Fibroblast of skin of right quadriceps (primary cell): ENCODE data around the gene LHX3.

Source experiments
- DNase-seq: peaks from one replicate; pipeline ENCODE4 v3.0.0-alpha.2; 2013

Gene LHX3

DNA sequence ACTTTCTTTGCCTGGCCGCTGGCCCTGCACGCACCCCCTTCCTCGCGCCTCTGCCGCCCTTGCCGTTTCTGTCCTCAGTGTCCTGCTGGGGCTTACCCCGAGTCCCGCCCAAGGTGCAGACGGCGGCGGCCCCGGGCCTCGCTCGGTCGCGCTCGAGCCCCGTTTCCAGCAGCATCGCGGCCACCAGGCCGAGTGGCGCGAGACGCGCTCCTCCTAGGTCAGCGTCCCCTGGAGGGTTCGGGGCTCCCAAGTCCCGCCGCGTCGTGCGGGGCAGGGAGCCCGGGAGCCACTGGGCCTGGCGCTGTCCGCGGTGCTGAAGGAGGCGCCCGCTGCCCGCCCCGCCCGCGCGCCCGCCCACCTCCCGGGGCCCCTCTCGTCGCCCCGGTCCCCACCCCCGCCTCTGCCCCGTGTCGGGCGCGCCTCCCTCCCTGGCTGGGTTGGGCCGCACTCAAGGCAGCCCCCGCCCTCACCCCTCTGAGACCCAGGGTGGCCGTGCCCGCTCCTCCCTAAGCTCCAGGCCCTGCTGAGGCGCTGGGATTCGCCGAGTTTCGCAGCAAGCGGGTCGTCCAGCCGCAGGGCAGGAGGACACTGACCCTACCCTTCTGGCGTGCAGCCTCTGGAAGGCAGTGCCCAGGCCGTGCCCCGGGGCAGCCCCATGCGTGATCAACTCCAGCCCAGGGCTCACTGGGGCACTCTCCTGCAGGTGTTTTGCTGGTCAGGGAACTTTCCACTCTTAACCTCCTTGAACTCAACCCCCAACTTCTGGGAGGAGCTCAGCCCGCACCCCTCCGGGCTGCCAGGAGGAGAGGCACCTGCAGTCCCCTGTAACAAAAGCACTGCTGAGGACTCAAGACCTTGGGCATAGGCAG, at the start of gene LHX3:
Gene LHX3, minus strand, starts transcription at position 291 of the 869 bp plus-strand sequence. Its CDS starts 116 bp downstream, at position 175.
- peak; percentile 13 for DNase-seq

DNA sequence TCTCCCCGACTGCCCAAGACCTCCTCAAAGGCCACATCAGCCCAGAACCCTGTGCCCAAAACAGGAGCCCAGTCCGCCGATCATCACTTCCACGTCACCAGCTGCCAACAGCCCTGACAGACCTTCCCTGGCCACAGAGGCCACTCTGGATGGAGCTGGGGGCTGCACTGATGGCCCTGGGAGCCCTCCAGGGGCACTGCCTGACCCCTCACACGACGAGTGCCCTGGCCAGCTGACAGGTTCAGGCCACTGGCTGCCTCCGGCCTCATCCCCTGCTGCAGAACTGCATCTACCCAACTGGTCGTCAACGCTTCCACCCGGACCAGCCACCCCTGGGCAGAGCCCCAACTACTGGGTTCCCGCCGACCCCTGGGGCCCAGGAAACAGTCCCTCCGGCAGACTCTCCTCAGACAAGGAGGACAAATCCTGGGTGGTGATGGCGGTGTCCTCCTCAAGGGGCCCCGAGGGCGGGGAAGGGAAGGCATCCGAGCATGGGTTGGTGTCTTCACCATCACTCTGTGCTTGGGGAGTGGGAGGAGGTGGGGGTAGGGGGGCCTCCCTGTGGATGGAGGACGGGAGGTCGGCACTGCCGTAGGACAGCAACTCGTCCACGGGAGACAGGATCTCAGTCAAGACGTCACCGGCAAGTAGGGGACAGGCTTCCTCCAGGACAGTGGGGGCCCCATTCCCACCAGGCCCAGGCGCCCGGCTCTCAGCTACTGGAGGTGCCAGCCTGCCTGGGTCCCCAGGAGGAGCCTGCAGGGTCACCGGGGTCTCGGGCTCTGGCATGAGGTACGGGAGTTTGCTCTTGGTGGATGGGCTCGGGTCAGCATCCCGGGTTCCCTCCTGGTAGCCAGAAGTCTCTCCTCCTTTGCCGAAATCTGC, 48.6 kb upstream of the LHX3 start:
- DNase-seq: no peak

DNA sequence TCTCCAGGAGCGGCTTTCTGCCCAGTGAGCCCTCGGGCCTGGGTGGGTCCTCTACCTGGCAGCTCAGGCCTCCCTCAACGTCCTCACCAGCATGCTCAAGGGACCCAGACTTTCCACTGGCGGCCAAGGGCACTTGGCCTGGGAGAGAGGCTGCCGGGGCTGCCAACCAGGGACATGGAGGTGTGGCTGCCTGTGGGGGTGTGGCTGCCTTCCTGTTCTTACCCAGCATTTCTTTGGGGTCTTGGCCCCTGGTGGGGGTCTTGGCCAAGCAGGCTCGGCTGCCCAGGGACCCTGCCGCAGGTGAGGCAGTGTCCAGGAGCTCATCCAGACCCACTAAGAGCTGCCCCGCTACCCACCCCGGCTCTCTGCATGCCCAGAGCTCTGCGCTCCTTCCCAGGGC, 47.9 kb upstream of the LHX3 start:
- DNase-seq: no peak

DNA sequence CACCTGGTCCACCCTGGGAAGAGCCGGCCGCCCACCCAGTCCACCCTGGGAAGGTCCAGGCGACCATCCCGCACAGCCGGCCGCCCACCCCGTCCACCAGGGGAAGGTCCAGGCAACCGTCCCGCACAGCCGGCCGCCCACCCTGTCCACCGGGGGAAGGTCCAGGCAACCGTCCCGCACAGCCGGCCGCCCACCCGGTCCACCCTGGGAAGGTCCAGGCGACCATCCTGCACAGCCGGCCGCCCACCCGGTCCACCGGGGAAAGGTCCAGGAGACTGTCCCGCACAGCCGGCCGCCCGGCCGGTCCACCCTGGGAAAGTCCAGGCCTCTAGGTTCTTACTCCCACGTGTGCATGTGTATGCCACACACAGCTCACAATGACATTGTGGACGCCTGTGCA, 47.4 kb upstream of the LHX3 start:
- no peak for DNase-seq

DNA sequence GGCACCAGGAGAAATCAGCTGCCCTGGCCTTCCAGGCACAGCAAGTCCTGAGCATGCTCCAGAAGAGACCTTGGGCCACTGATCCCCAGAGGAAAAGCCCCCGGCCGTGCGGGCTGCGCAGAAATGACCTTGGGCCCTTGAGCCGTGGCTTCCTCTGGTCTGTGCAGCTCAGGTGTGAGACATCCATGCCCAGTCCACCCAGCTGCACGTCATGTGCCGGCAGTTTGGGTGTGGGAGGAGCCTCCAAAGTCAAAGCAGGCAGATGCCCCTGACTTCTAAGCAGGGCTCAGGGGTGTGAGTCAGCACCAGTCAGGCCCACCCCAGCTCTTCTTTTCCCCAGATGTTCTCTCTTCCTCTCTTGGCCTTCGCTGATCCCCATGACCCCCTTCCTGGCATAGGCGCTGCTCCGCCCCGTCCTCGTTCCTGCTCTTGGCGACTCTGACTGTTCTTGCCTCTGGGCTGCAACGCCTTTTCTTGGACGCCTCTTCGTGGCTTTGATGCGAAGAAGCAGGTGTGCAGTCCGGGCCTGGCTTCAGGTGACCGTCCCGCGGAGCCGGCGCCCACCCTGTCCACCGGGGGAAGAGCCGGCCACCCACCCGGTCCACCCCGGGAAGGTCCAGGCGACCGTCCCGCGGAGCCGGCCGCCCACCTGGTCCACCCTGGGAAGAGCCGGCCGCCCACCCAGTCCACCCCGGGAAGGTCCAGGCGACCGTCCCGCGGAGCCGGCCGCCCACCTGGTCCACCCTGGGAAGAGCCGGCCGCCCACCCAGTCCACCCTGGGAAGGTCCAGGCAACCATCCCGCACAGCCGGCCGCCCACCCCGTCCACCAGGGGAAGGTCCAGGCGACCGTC, 46.6 kb upstream of the LHX3 start:
- no peak for DNase-seq

DNA sequence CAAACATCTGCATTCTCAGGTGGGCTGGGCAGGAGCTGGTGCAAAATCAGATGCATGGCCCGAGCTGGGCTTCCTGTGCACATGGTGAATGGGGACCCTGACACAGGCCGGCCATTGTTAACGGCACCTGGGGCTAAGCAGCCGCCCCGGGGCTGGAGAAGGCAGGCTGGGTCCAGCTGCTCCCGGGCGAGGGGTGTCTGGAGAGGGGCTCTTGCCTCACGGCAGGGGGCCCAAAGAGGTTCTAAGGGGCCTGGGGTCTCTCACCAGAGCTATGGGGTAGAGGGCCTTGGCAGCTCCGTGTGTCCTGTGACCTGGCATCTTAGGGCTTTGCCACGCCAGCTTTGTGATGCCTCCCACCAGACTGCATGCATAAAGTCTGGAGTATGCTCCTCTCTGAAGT, 45.7 kb upstream of the LHX3 start:
- no peak for DNase-seq

DNA sequence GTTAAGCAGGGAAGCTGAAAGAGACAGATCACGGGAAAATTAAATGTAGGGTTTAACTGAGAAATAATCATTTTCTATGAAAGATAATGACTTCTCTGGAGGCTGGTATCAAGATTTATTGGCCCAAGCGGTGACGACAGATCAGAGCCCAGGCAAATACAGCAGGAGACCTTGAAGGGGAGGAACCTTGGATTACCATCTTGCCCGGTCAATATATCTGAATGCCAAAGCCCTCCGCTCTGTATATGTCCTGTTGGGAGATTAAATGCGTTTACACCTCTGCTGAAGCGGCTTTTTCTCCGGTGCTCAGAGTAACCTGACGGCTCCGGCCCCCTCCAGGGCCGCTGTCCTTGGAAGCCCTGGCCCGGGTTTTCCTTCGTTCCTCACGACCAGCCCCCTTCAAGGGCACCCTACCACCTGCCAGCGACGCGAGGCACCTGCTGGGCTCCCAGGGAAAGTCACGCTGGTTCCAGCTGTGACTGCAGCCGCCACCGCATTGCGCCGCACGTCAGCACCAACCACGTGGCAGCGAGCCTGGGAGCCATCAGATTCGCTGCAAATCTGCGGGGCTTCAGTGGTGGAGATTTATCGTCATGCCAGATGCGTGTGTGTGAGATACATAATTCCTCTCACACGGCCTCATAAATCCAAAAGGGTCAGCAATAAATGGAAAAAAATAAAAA, 45.1 kb upstream of the LHX3 start:
- DNase-seq: no peak

DNA sequence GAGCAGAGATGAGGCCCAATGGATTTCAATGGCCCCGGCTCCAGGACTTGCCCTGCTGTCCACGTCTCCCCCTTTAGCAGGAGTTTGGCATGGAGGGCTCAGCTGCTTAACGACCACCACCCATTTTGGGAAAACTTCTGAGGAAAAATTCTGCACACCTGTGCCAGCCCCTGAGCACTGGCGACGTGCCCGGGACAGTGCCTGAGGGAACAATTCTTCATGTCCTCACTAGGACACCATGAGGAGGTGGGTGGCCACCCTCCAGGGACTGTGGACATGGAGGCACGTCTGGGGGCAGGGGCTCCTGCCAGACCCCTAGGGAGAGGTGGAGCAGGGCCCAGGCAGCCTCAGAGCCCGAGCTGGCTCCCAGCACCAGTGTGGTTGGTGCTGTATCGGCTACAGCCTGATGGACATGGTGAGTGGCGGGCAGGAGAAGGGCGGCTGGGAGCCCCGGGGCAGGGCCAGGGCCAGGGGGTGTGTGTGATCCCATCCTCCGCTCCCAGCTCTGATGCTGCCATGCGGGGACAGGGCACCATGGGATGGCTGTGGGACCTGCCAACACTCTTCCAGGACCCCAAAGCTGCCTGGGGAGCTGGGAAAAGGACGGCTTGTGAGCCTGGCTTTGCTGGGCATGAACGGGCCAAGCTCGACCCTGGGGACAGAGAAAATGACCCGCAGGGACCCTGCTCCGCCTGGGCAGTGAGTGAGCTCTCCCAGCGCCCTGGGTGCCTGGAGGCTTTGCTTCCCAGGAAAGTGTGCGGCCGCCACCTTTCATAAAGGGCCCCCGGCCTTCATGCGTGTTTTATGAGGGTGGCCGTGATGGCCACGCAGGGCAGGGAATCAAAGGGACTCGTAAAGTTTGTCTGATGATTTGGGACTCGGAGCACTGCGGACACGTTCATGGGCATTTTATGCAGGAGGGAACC, 44.3 kb upstream of the LHX3 start:
- no peak for DNase-seq

DNA sequence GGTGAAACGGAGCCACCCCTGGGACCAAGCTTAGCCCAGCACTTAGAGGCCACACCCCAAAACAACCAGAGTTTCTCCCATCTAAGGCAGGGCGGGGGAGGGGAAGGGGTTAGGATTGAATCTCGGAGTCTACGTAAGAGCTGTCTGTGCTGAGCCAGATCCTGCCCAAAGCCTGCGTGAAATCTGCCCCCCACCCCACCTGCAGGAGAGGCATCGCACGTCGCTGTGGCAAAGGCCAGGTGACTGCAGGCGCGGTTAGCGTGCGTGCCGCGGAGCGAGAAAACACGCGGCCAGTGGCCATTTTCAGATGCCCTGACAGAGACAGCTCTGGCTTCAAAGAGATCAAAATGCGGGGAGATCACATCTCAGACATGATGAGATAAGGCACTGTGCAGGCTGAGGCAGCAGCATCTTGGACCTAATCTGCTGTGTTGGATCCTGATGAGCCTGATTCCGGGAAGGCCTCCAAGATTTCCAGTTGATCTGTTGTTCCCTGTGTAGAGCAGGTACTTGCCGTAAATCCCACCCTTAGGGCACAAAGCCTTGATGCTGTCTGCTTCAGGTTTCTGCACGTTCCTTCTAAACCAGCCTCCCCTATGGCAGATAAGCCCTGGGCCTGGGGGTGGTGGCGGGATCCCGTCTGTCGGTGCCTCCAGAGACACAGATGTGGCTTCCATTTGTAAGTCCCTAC, 43.2 kb upstream of the LHX3 start:
- DNase-seq: no peak

DNA sequence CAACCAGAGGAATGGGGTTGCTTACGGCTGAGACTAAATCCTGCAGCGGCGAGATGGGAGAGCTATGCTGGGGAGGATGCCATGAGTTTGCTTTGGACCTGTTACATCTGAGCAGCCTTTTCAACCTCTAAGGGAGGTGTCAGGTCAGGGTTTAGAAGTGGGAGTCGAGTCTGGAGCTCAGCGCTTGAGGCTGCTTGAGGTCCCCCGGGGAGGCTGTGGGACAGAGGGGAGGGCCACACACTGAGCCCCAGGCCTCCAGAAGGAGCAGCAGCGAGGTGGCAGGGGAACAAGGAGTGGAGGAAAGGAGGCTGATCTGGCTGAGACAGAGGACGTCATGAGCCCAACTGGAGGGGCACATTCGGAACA, 42.6 kb upstream of the LHX3 start:
- DNase-seq: no peak

DNA sequence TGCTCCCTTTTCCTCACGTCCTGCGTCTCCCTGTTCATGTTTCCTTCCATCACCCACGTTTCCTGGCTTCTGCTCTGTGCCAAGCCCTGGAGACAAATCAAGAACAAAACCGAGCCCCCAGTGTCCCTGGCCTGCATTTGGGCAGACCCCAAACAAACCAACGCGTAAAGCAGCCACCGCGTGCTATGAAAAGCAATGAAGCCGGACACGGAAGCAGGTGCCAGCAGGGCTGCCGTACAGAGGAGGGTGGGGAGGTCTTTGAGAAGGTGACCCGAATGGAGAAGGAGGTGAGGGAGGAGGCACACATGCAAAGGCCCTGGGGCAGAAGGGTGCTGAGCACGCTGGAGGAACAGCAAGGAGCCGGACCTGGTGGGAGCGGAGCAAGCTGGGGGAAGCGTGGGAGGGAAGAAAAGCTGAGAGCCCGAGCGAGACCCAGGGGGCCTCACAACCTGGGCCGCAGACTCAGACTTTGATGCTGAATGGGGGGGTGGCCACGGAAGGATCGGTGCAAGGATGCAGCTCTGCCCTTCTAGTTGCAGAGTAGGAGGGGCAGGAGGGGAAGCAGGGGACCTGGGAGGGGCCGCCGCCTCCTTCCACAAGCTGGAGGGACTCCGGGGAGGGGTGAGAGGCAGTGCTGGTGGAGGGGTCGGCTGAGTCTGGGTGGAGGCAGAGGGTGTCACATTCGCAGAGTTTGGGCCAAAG, 42.1 kb upstream of the LHX3 start:
- DNase-seq: no peak

DNA sequence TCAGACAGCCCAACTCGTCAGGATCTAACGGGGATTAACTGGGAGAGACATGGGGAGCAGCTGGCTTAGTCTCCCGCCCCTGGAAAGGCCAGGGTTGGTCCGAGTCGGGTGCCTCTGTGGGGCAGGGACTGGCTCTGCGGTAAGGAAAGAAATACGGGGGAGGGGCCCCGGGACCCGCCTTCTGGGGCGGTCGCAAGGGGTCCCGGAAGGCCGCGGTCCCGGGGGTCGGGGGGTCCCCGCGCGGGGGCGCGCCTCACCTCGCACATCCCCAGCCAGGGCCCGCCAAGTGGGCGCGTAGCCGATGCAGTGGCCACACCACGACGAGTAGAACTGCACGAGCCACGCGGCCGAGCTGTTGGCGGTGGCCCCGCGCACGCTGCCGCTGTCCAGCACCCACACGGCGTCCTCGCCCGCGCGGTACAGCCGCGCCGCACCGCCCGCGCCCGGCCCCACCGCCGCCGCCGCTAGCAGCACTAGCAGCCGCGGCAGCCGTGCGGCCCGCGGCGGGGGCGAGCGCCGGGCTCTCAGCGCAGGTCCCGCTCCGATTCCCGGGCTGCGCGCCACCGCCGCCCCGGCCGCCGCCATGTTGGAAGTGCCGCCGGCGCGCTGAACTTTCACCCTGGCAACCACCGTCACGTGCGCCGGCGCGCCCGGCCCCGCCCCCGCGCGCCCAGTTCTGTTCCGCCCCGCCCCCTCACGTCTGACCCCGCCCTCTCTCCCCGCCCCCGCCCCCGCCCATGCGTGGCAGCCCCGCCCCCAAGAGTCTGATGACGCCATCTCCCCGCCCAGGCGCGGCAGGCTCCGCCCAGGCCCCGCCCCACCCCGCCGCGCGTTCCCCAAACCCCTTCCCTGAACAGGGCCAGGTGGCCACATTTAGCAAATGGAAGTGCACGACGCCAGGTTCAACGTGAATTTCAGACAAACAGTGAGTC, 40.6 kb upstream of the LHX3 start, which contains the start of gene QSOX2:
Gene QSOX2, minus strand, starts transcription at position 594 of the 932 bp plus-strand sequence. Its CDS starts 9 bp downstream, at position 585.
- DNase-seq: peak; percentile 75

DNA sequence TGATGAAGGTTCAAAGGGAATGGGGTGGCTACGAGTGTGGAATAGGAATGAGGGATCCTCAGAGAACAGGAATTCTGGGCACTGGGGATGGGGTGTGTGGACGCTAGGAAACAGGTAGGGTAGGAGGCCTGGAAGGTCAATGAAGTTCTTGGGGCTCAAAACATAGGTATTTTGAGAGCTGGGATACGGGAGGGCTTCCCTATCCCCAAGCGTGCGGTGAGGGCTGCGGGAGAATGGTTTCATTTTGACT, 40.0 kb upstream of the LHX3 start:
- DNase-seq: no peak

DNA sequence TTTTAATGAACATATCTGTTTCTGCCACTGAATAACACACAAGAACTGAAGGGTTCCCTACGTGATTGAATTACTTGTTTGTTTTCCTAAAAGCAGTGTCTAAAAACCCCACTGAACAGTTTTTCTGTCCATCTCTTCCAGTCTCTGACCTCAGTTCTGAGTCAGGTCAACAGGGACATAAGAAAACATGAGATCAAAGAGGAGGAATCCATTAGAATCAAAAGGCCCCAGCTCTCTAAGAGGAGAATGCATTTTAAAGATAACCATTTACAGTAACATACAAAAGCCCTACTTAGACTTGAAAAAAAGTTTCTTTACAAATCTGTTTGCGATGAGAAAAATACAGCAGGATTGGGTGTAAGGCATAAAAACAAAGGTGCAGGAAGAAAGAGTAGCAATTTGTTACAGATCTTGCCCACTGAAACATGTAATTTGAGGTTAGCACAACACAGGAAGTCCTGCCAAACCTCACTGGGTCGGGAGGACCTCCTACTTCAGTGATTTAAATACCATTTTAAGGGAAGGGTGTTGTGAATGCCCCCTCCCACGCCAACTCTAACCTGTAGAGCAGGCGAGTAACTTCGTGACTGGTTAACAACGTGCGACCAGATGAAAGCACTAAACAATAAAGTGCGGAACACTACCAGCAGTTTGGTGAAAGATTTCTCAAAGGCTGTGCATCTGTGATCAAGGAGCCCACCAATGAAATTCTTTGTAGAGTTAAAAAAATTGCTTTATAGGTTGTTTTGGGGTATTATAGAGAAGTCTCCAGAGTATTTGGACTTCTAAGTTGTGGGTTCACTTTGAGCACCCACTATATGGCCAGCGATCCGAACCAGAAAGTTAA, 39.4 kb upstream of the LHX3 start:
- DNase-seq: no peak

DNA sequence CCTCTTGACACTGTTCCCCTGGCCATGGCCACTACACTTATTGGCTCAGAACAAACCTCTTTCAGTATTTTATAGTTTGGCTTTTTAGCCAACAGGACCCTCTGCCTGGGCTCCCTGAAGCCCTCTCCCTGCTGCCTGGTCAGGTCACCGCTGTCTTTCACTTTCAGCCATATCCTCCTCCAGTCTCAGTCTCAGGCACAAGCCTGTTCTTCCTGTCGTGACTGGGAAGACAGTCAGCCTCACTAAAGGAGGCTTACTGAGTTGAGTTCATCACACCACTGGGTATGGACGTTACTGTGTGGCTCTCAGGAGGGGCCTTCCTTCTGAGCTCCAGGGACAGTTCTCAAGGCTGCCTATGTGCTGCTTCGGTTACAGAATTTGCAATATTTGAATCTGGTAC, 38.7 kb upstream of the LHX3 start:
- no peak for DNase-seq

DNA sequence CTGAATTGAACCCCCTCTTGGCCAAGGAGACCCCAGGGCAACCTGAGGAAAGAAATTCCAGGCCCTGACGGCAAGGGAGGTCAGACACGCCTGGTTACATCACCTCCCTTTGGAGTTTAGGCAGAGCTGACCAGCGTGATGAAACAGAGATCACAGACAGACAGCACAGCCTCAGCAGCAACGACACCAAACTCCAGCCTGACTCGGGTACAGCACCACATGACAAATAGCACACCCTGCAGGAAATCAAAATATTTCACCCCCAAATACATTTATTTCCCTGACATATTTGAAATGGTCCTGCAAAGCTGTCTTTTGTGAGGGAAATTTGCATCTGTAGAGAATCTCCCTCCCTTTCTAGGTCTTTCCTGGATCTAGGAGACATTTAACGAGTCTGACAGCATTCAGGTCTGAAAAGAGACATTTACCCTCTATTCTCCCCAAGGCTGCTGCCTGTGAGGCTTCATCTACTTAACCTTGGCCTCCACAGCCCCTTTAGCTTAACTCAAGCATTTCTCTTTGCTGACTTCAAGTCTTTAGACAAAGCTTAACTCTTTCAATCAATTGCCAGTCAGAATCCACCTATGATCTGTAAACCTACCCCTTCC, 38.1 kb upstream of the LHX3 start:
- DNase-seq: no peak

DNA sequence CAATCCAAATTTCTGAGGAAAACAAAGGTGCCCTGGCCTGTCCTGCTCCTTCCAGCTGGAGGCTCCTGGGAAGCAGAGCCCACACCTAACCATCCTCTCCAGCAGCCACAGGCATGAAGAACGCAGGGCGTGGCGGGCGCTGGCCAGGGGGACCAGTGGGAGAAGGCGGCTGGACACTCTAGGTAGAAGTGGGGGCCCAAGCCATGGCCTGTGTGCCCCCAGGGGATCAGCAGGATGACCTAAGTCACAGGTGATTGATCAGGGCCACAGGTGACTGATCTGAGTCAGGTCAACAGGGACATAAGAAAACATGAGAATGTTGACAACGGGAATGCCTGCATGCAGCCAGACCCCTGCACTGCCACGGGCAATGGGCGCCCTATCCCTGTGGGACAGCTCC, 37.3 kb upstream of the LHX3 start:
- DNase-seq: no peak

DNA sequence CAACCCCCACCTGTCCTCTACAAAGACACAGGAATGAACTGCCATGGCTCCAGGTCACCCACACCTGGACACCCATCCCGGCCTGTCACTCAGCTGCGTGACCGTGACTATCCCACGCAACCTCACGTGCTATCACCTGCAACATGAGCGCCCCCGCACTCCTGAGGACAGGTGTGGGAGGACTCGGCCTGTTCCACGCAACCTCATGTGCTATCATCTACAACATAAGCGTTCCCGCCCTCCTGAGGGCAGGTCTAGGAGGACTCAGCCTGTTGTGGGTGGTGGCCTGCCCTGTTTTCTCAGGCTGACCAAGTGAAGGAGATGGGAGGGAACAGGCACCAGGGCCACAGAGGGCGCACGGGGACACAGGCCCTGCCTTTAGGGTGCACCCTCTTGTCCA, 36.6 kb upstream of the LHX3 start:
- DNase-seq: no peak
